Activated CD4-positive, alpha-beta T cell treated with anti-CD3 and anti-CD28 coated beads for 36 hours (primary cell): ENCODE results near the gene SFSWAP. TPM values are rescaled to one million over a fixed set of nuclear protein-coding genes. Genes with fewer than 3 reads are reported as not detected.
"Not testable (repeated sequence)": the region's sequence is repeated elsewhere in the genome, so short reads cannot be mapped to it uniquely, and the experiment has no call there.

Source experiments
- ATAC-seq: fragments of 200-7000 bp; cut with Tn5 transposase; one replicate; pipeline ENCODE4 v1.10.0; 2021; ENCODE audit warnings: mild to moderate bottlenecking, moderate library complexity
- CTCF ChIA-PET: fragments of 350-600 bp; sonication (Branson Sonifier 250); formaldehyde crosslinking; loops from one replicate; lab custom pipeline; 2021; ENCODE audit warnings: antibody characterized with exemption; lab: Charles Lee
- POLR2A ChIA-PET: fragments of 350-600 bp; sonication (Branson Sonifier 250); formaldehyde crosslinking; loops from one replicate; lab custom pipeline; 2021; ENCODE audit warnings: antibody characterized with exemption, inconsistent platforms; lab: Charles Lee
- DNase-seq: peaks from one replicate; pipeline ENCODE4 v3.0.0-alpha.2; 2020
- H3K27ac Mint-ChIP-seq: one replicate; pipeline ENCODE4 v1.8.0; 2021; ENCODE audit warnings: mixed read lengths
- H3K27me3 Mint-ChIP-seq: one replicate; pipeline ENCODE4 v1.8.0; 2021; ENCODE audit warnings: mixed read lengths
- H3K36me3 Mint-ChIP-seq: one replicate; pipeline ENCODE4 v1.8.0; 2021; ENCODE audit warnings: low read depth, mixed read lengths
- H3K4me1 Mint-ChIP-seq: one replicate; pipeline ENCODE4 v1.8.0; 2021; ENCODE audit warnings: mixed read lengths
- H3K4me3 Mint-ChIP-seq: one replicate; pipeline ENCODE4 v1.8.0; 2021; ENCODE audit warnings: mild to moderate bottlenecking, moderate library complexity, mixed read lengths
- H3K9me3 Mint-ChIP-seq: one replicate; pipeline ENCODE4 v1.8.0; 2021; ENCODE audit warnings: low read depth, mixed read lengths
- intact Hi-C, 2 experiments: fragments of 100-400 bp; cut with DNase I in 1 of 2; cut with micrococcal nuclease in 1 of 2; formaldehyde crosslinking; loops; one replicate each; pipeline versions ENCODE4 v1.14.2 to v1.15.1; 2022 to 2024; cut with DNase I, micrococcal nuclease
- total RNA-seq, 2 experiments: library from RNA; stranded (reverse); gene quantifications; one replicate each; pipeline ENCODE4 v1.2.3, GENCODE V29; 2021

SFSWAP gene
- total RNA-seq, 2 experiments from 2014 or later: 47.9 to 73.1 TPM

DNA sequence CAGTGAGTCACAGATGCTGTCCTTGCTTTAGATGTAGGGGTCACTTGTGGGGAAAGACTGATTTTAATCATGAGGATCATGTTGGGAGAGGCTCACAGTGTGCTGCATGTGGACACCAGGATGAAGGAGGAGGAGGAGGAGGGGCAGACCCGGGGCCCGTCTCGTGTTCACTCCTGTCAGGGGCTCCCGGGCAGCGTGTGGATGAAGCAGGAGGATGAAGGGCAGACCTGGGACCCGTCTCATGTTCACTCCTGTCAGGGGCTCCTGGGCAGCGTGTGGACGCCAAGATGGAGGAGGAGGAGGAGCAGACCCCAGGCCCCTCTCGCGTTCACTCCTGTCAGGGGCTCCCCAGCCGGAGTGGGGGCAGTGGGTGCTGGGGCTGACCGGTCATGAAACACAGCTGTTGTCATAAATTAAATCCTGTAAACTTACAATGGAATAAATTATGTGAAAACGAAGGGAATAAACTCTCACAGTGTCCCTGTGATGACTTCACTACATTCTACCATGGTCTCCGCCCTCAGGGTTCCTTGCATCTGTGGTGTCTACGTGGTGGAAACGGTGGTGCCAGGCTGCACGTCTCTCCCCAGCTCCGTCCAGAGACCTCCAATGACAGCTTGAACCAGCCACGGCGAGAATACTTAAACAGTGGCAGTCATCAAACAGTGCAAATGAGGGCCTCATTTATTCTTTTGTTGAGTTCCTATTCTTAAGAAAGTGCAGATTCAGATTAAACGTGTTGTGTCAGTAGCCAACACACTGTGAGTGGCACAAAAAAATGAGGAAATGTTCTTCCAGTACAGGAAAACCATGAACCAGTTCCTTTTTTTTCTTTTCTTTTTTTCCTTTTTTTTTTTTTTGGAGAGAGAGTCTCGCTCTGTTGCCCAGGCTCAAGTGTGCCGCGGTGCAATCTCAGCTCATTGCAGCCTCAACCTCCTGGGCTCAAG is 37.7 kb upstream of the SFSWAP start:
- Mint-ChIP-seq H3K9me3 (no peaks in the 10 kb centered on the region), H3K4me1 (no peaks in the 10 kb centered on the region), H3K27ac (no peak overlapping the region), H3K4me3 (no peak overlapping the region), H3K36me3 (no peaks in the 10 kb centered on the region), H3K27me3 (peaks cover 4% of the 10 kb centered on the region)
- CTCF ChIA-PET: no interaction called here
- POLR2A ChIA-PET: no interaction called here
- DNase-seq (no peak), ATAC-seq (no peak)
- intact Hi-C loops: no loop called here

- Mint-ChIP-seq H3K27ac (no peak overlapping the region), H3K36me3 (no peaks in the 10 kb centered on the region), H3K4me3 (no peak overlapping the region), H3K4me1 (no peaks in the 10 kb centered on the region), H3K27me3 (peaks cover 2% of the 10 kb centered on the region), H3K9me3 (no peaks in the 10 kb centered on the region)
- ChIA-PET CTCF (no interaction called here), POLR2A (no interaction called here)
- DNase-seq: no peak
- intact Hi-C loops: no loop called here
- no peak for ATAC-seq
Measured at GRCh38 chr12:131673888-131674257, 37.0 kb upstream of the SFSWAP start.

DNA sequence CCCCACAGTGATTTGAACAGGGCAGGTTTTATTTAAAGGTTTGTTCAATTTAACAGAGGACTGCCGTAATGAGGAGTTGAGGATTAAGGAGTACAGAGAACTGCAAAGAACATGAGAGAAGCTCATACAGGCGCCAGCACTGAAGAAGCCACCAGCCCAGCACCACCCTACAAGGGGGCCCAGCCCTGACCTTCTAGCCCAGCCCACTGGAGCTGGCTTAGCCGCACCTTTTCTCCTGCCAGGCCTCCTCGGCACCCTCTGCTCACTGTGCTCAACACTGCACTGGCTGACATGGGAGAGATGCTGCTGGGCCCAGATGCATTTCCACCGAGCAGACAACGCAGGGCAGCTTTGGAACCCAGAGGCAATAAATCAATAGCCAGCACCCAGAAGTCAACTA is 36.5 kb upstream of the SFSWAP start:
- Mint-ChIP-seq H3K27ac (no peak overlapping the region), H3K4me3 (no peak overlapping the region), H3K4me1 (no peaks in the 10 kb centered on the region), H3K9me3 (no peaks in the 10 kb centered on the region), H3K36me3 (no peaks in the 10 kb centered on the region), H3K27me3 (no peaks in the 10 kb centered on the region)
- DNase-seq (no peak), ATAC-seq (no peak)
- intact Hi-C loops: no loop called here
- CTCF ChIA-PET: no interaction called here
- POLR2A ChIA-PET: no interaction called here

- no peak overlapping the region for H3K4me3 Mint-ChIP-seq
- no peaks in the 10 kb centered on the region for H3K9me3 Mint-ChIP-seq
- no peaks in the 10 kb centered on the region for H3K27me3 Mint-ChIP-seq
- intact Hi-C loops: no loop called here
- DNase-seq (no peak), ATAC-seq (no peak)
- H3K27ac Mint-ChIP-seq: no peak overlapping the region
- ChIA-PET CTCF (no interaction called here), POLR2A (no interaction called here)
- no peaks in the 10 kb centered on the region for H3K36me3 Mint-ChIP-seq
- no peaks in the 10 kb centered on the region for H3K4me1 Mint-ChIP-seq
Measured at GRCh38 chr12:131675126-131676080, 35.5 kb upstream of the SFSWAP start.

DNA sequence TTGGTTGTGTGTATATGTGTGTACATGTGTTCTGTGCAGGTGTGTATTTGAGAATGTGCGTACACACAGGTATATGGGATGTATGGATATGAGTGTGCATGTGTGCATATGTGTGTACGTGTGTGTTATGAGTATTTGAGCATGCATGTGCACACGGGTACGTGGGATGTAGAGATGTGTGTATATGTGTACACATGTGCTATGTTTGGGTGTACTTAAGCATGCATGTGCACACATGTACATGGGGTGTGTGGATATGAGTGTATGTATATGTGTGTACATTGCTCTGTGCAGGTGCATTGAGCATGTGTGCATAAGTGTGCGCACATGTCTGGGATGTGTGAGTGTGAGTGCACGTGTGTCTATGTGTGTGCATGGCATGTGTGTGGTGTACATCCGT is 34.3 kb upstream of the SFSWAP start:
- DNase-seq: no peak
- H3K27ac Mint-ChIP-seq: no peak overlapping the region
- ChIA-PET CTCF (interaction anchor here (0.7 kb wide), 1 partner anchor 72 kb away, joined by 3 read pairs; no protein-coding TSS in a partner anchor), POLR2A (no interaction called here)
- intact Hi-C loops: no loop called here
- no peaks in the 10 kb centered on the region for H3K9me3 Mint-ChIP-seq
- H3K27me3 Mint-ChIP-seq: no peaks in the 10 kb centered on the region
- no peaks in the 10 kb centered on the region for H3K36me3 Mint-ChIP-seq
- peaks cover 2% of the 10 kb centered on the region for H3K4me1 Mint-ChIP-seq
- H3K4me3 Mint-ChIP-seq: no peak overlapping the region
- ATAC-seq: no peak

GRCh38 chr12:131677067-131677466 is 33.8 kb upstream of the SFSWAP start:
- POLR2A ChIA-PET, intact Hi-C loops, H3K4me1 Mint-ChIP-seq, DNase-seq, H3K4me3 Mint-ChIP-seq, H3K27me3 Mint-ChIP-seq, H3K36me3 Mint-ChIP-seq, ATAC-seq, H3K9me3 Mint-ChIP-seq, H3K27ac Mint-ChIP-seq: not testable (repeated sequence)
- CTCF ChIA-PET: interaction anchor here (0.7 kb wide), 1 partner anchor 72 kb away, joined by 3 read pairs; no protein-coding TSS in a partner anchor

DNA sequence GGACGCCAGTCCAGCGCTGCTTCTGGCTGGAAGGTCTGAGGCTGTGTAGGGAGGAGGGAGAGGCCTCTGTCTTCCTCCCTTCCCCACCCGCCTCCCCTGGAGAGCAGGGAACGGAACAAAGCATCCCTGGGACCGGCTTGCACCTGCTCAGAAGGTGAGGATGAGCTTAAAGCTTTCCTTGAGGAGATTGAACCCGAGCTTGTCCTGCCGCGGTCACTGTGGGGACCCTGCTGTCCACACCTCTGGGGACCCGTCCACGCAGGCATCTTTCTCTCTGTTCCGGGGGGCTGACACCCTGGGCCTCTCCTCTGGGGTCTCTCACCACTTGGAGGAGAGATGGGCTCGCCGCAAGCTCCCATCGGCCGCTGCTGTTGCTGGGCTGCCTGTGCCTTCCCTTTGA is 33.2 kb upstream of the SFSWAP start:
- Mint-ChIP-seq H3K9me3 (no peaks in the 10 kb centered on the region), H3K27ac (no peak overlapping the region), H3K4me3 (no peak overlapping the region), H3K36me3 (no peaks in the 10 kb centered on the region), H3K4me1 (peaks cover 10% of the 10 kb centered on the region), H3K27me3 (no peaks in the 10 kb centered on the region)
- no peak for DNase-seq
- no peak for ATAC-seq
- intact Hi-C loops: no loop called here
- POLR2A ChIA-PET: no interaction called here
- CTCF ChIA-PET: no interaction called here

DNA sequence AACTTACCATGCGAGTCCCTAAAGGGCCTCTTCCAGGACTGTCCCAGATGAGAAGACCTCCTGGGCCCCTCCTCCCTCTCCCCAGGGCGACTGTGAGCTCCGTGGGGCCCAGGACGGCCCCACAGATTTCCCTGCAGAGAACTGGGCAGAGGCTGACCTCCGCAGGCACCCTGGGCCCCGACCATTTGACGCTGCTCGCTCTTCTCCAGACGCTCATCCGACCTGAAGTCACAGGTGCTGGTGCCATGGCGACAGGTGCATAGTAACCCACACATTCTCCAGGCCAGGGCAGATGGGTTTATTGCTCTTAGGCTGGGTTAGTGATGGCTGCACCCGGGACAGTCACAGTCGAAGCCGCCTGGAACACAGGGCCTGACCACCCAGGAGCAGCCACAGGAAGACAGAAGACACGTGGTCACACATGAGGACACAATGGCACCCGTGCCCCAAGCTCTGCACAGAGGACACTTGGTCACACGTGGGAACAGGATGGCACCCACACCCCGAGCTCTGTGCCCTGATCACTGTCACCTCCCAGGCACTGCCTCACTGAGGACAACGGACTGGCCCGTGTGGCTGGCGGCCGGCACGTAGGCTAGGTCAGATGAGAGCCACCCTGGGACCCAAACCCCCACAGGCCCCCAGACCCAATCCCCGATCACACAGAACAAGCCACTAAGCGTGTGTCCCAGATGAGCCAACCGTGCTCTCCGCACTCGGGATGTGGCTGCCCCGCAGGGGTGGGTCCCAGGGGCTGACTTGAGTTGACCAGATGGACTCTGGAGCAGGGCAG is 32.3 kb upstream of the SFSWAP start:
- H3K4me3 Mint-ChIP-seq, H3K27ac Mint-ChIP-seq, intact Hi-C loops, H3K27me3 Mint-ChIP-seq, ATAC-seq, CTCF ChIA-PET, DNase-seq, H3K36me3 Mint-ChIP-seq, H3K9me3 Mint-ChIP-seq, POLR2A ChIA-PET: not testable (repeated sequence)
- H3K4me1 Mint-ChIP-seq: peaks cover 14% of the 10 kb centered on the region

GRCh38 chr12:131679186-131679585 is 31.7 kb upstream of the SFSWAP start:
- H3K4me3 Mint-ChIP-seq, H3K27me3 Mint-ChIP-seq, H3K27ac Mint-ChIP-seq, CTCF ChIA-PET, ATAC-seq, H3K9me3 Mint-ChIP-seq, POLR2A ChIA-PET, H3K36me3 Mint-ChIP-seq, intact Hi-C loops, DNase-seq: not testable (repeated sequence)
- H3K4me1 Mint-ChIP-seq: peaks cover 14% of the 10 kb centered on the region

DNA sequence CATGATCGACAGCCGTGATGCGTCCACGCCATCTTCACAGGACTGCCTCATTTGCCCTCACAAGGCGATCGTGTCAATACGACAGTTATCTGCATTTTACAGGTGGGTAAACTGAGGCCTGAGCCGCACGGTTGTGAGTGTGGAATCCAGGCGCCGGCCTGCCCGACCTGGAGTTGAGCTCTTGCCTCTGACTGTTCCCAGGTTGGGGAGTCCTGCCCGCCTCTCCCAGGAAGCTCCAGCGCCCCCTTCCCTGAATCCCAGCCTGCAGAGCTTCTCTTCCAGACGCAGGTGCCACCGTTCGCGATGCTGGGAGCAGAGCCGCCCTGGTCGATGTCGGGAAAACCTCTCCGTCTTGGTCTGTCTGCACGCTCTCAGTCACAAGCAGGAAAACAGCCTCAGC is 31.1 kb upstream of the SFSWAP start:
- CTCF ChIA-PET, H3K27ac Mint-ChIP-seq, ATAC-seq, H3K27me3 Mint-ChIP-seq, H3K9me3 Mint-ChIP-seq, H3K4me3 Mint-ChIP-seq, POLR2A ChIA-PET, H3K36me3 Mint-ChIP-seq, DNase-seq: not testable (repeated sequence)
- intact Hi-C loops: loop anchor here in 1 of 2 experiments (10.0 kb wide), 1 partner anchor 805 kb away; no protein-coding TSS in a partner anchor
- H3K4me1 Mint-ChIP-seq: peaks cover 14% of the 10 kb centered on the region
